NCI-H69 (cell line): ENCODE results near the gene RTKN2.
A peak's percentile ranks its signal among the peaks of the same experiment; 100 is the strongest.

Experiments
- DNase-seq: peaks from one replicate; lab custom pipeline; 2025; lab: John Stamatoyannopoulos, UW

Gene RTKN2

DNA sequence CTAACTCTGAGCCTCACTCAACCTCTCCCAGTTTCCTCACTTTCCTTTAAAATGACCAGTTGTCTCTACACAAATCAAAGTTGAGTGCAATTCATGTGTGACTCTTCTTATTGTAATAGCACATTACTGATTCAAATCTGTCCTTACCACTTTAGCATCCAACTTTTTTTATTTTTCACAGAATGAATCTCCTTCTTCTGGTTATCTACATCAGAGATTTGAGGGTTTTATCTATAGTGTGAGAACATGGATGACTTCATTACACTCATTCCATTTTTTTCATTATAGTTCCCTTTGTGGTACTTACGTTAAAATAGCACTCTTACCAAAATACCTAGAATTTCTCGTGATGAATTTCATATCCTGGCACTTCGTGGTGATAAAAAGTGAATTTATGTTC lies 43.3 kb downstream of the RTKN2 start:
- no peak for DNase-seq

GRCh38 chr10:62224606-62225005 lies 44.0 kb downstream of the RTKN2 start:
- no peak for DNase-seq

- DNase-seq = no peak
Observed at GRCh38 chr10:62217683-62218082, 51.0 kb downstream of the RTKN2 start.

GRCh38 chr10:62214364-62214874 lies 54.2 kb downstream of the RTKN2 start:
- no peak for DNase-seq

- DNase-seq = no peak
Observed at GRCh38 chr10:62205750-62206399, 62.8 kb downstream of the RTKN2 start.

- DNase-seq = peak; percentile 2
Observed at GRCh38 chr10:62199584-62199983, 69.1 kb downstream of the RTKN2 start.

GRCh38 chr10:62196528-62196927 lies 72.1 kb downstream of the RTKN2 start:
- DNase-seq = no peak

- DNase-seq = no peak
Observed at GRCh38 chr10:62195675-62195926, 73.0 kb downstream of the RTKN2 start.

GRCh38 chr10:62194924-62195674 lies 73.5 kb downstream of the RTKN2 start:
- DNase-seq = peak; percentile 67

GRCh38 chr10:62193479-62193878 lies 75.2 kb downstream of the RTKN2 start:
- DNase-seq = peak; percentile 2

- DNase-seq = no peak
Observed at GRCh38 chr10:62189131-62189530, 79.5 kb downstream of the RTKN2 start.

- no peak for DNase-seq
Observed at GRCh38 chr10:62188021-62188616, 80.5 kb downstream of the RTKN2 start.

- DNase-seq = peak; percentile 61
Observed at GRCh38 chr10:62186999-62187675, 81.5 kb downstream of the RTKN2 start.

DNA sequence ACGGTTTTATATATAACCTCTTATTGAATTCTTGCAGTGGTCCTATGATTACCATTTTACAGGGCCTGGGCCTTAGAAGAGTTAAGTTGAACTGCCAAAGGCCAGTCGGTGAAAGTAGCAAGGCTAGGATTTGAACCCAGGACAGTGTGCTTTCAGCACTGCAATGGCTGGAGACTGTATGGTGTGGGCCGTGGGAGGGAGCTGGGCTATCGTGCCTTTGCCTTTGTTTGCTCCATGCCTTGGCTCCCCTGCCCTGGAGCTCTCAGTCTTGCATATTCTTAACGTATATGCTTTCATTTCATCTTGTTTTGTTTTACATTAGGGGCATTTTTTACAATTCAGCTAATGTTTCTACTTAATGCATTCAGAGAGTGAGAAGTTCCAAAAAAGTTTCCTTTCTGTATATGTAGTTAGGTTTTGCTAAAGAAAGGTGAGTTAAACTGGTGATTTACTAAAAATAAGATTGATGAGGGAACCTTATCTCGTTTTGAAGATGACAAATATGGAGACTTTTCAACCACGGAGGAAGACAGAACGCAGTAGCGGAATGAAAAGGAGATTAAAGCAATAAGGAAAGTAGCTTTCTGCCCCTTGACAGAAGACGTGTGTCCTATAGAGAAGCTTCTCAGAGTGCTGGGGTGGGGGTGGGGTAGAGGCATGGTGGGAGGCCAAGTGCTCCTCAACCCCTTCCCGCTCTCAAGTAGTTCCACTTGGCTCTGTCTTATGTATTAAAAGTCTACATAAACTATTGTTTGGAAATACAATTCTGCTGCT lies 82.5 kb downstream of the RTKN2 start:
- no peak for DNase-seq

DNA sequence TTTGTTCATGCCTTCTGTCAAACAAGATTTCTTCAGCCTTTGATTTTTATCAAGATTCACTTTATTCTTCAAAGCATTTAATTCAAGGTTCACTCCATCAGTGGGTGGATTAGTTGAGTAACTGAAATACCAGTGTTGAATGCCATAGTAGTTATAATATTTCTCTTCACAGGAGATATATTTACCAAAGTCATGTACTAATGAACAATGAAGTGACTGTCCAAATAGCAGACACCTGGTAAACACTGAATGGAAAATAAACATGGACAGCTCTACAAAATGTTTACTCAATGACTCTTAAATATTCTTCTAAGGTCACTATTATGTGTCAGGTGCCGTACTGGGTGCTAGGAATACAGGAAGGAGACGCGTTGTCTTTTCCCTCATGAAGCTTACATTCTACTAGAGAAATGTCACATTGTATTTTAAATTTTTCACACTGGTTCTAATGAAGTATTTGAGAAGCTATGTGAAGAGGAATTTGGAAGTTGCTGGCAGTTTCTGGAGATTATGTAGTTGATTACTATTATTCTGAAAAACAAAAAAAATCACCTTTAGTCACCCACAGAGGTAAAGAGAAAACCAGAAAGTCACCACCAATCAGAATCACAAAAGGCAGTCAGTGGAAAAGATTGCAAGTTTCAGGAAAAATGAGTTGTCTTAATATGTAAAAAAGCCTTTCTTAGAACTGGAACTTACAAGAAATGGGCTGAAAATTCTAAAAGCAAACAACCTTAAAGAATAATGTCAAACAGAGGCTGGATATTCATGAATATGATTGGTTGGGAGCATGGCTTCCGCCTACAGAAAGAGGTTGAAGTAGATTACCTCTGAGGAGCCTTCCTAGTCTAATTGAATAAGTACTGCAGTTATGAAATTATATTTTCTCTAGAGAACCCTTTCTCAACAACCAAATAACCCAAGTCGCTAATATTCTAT lies 84.5 kb downstream of the RTKN2 start:
- no peak for DNase-seq

- DNase-seq = no peak
Observed at GRCh38 chr10:62183442-62183841, 85.2 kb downstream of the RTKN2 start.

GRCh38 chr10:62182595-62182994 lies 86.0 kb downstream of the RTKN2 start:
- no peak for DNase-seq

DNA sequence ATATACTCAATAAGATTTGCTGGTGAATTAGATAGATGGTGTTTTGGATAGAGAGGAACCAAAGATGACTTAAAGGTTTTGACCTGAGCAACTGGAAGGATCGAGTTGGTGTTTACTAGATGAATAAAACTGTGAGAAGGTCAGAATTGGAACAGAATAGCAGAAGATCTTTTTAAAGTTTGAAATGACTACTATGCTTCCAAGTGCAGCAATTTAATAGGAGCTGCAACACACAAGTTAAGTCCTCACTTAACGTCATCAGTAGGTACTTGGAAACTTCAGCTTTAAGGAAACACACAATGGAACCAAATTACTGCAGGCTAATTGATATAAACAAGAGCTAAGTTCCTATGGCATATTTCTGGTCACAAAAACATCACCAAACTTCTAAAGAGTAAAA lies 86.5 kb downstream of the RTKN2 start:
- DNase-seq = no peak

- DNase-seq = no peak
Observed at GRCh38 chr10:62180677-62181076, 88.0 kb downstream of the RTKN2 start.

DNA sequence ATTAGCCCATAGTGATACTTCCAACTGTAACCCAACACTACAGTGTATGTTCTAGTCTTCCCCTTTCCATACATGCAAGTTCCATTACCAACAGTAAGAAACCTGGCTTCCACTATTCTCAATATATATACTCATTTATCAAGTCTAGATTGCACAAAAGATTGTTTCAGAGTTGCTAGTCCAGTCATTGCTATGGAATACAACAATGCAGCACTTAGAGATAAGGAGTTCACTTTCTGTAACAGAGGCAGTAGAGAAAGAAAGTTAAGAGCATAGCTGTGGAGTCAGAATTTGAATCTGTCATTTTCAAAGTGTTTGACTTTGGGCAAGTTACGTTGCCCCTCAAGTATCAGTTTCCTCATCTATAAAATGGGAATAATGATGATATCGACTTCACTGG lies 90.1 kb downstream of the RTKN2 start:
- no peak for DNase-seq

GRCh38 chr10:62177111-62177510 lies 91.5 kb downstream of the RTKN2 start:
- no peak for DNase-seq
